MCF 10A (cell line): ENCODE results near the gene FAM210A. TPM values are rescaled to one million over a fixed set of nuclear protein-coding genes. Genes with fewer than 3 reads are reported as not detected.

ENCODE experiments used
- BruUV-seq: library from RNA; stranded (reverse); fragments of 400-500 nt; replicated peaks from 2 replicates; lab custom pipeline; 2021; lab: Mats Ljungman, UMichigan
- CTCF ChIA-PET: fragments of 300-600 bp; sonication (Branson Sonifier 250); formaldehyde crosslinking; extraction: SDS; loops from one replicate; lab custom pipeline; 2021; ENCODE audit warnings: antibody characterized with exemption, inconsistent platforms; lab: Yijun Ruan, JAX
- POLR2A ChIA-PET: fragments of 300-600, 350-650 bp; sonication (Branson Sonifier 250); formaldehyde crosslinking; extraction: SDS; loops from one replicate; lab custom pipeline; 2020; ENCODE audit warnings: antibody characterized with exemption, inconsistent platforms; lab: Yijun Ruan, JAX
- DNase-seq: peaks from one replicate; pipeline ENCODE4 v3.0.0-alpha.2; 2018; ENCODE audit not compliant: unreplicated experiment
- H3K27ac Mint-ChIP-seq: one replicate; pipeline ENCODE4 v1.8.0; 2022; ENCODE audit warnings: mild to moderate bottlenecking, low read depth, mixed read lengths; ENCODE audit not compliant: unreplicated experiment
- H3K27me3 Mint-ChIP-seq: one replicate; pipeline ENCODE4 v1.8.0; 2022; ENCODE audit warnings: mixed read lengths; ENCODE audit not compliant: insufficient read depth, unreplicated experiment
- H3K36me3 Mint-ChIP-seq: one replicate; pipeline ENCODE4 v1.8.0; 2022; ENCODE audit warnings: mild to moderate bottlenecking, moderate library complexity, mixed read lengths; ENCODE audit not compliant: insufficient read depth, unreplicated experiment
- H3K4me1 Mint-ChIP-seq: one replicate; pipeline ENCODE4 v1.8.0; 2022; ENCODE audit warnings: mixed read lengths; ENCODE audit not compliant: insufficient read depth, unreplicated experiment
- H3K4me3 Mint-ChIP-seq: one replicate; pipeline ENCODE4 v1.8.0; 2022; ENCODE audit warnings: mild to moderate bottlenecking, moderate library complexity, mixed read lengths; ENCODE audit not compliant: unreplicated experiment
- H3K9me3 Mint-ChIP-seq: one replicate; pipeline ENCODE4 v1.8.0; 2022; ENCODE audit warnings: mixed read lengths; ENCODE audit not compliant: unreplicated experiment
- CTCF ChIP-seq: fragments of 200-600 bp; IDR thresholded peaks from one replicate; pipeline ENCODE4 v1.8.0; 2022; ENCODE audit warnings: antibody characterized with exemption, mild to moderate bottlenecking; ENCODE audit not compliant: unreplicated experiment
- intact Hi-C: fragments of 100-400 bp; cut with micrococcal nuclease; formaldehyde crosslinking; loops from 2 replicates; pipeline ENCODE4 v1.14.1; 2022
- total RNA-seq: library from RNA; stranded (reverse); gene quantifications from 2 replicates; pipeline ENCODE4 v1.2.3, GENCODE V29; 2022

FAM210A gene
- total RNA-seq, 1 experiment from 2014 or later = 31.2 TPM

GRCh38 chr18:13620818-13621445 is 105.4 kb downstream of the FAM210A start:
- Mint-ChIP-seq H3K4me1 (no peaks in the 10 kb centered on the region), H3K4me3 (no peak overlapping the region), H3K27me3 (peaks cover 13% of the 10 kb centered on the region), H3K9me3 (no peaks in the 10 kb centered on the region), H3K27ac (no peak overlapping the region), H3K36me3 (no peaks in the 10 kb centered on the region)
- BruUV-seq = no TSS peak
- no peak for DNase-seq
- ChIA-PET CTCF (interaction anchor here (1.3 kb wide), 1 partner anchor 9 kb away, joined by 5 read pairs; no protein-coding TSS in a partner anchor), POLR2A (no interaction called here)
- TF ChIP-seq CTCF = no peak
- intact Hi-C loops = no loop called here

- Mint-ChIP-seq H3K27ac (no peak overlapping the region), H3K4me3 (no peak overlapping the region), H3K9me3 (no peaks in the 10 kb centered on the region), H3K4me1 (no peaks in the 10 kb centered on the region), H3K36me3 (no peaks in the 10 kb centered on the region), H3K27me3 (peaks cover 8% of the 10 kb centered on the region)
- CTCF ChIA-PET = interaction anchor here (1.3 kb wide), 1 partner anchor 10 kb away, joined by 5 read pairs; no protein-coding TSS in a partner anchor
- DNase-seq = no peak
- POLR2A ChIA-PET = no interaction called here
- no peak for TF ChIP-seq CTCF
- no TSS peak for BruUV-seq
- intact Hi-C loops = no loop called here
Observed at GRCh38 chr18:13620206-13620672, 106.1 kb downstream of the FAM210A start.

GRCh38 chr18:13619505-13620205 is 106.7 kb downstream of the FAM210A start:
- no peaks in the 10 kb centered on the region for H3K4me1 Mint-ChIP-seq
- H3K9me3 Mint-ChIP-seq = no peaks in the 10 kb centered on the region
- no peak overlapping the region for H3K27ac Mint-ChIP-seq
- no TSS peak for BruUV-seq
- intact Hi-C loops = loop anchor here (10.0 kb wide), 1 partner anchor 405 kb away; the partner anchor contains the start of gene LDLRAD4
- H3K36me3 Mint-ChIP-seq = no peaks in the 10 kb centered on the region
- no peak for TF ChIP-seq CTCF
- DNase-seq = no peak
- no peak overlapping the region for H3K4me3 Mint-ChIP-seq
- peaks cover 8% of the 10 kb centered on the region for H3K27me3 Mint-ChIP-seq
- ChIA-PET CTCF (no interaction called here), POLR2A (no interaction called here)

- H3K4me3 Mint-ChIP-seq = no peak overlapping the region
- H3K27ac Mint-ChIP-seq = no peak overlapping the region
- intact Hi-C loops = loop anchor here (10.0 kb wide), 1 partner anchor 404 kb away; the partner anchor contains the start of gene LDLRAD4
- H3K9me3 Mint-ChIP-seq = no peaks in the 10 kb centered on the region
- DNase-seq = no peak
- no TSS peak for BruUV-seq
- peaks cover 14% of the 10 kb centered on the region for H3K27me3 Mint-ChIP-seq
- TF ChIP-seq CTCF = no peak
- no peaks in the 10 kb centered on the region for H3K36me3 Mint-ChIP-seq
- POLR2A ChIA-PET = no interaction called here
- no peaks in the 10 kb centered on the region for H3K4me1 Mint-ChIP-seq
- CTCF ChIA-PET = no interaction called here
Observed at GRCh38 chr18:13618760-13619438, 107.5 kb downstream of the FAM210A start.
